Stimulated activated CD4-positive, alpha-beta T cell treated with anti-CD3 and anti-CD28 coated beads, Interleukin-4, amount 100 ng/mL, for 24 hours (primary cell): Measurements from ENCODE around the gene ALDH1B1.
"Not testable (repeated sequence)": the region's sequence is repeated elsewhere in the genome, so short reads cannot be mapped to it uniquely, and the experiment has no call there.

ENCODE experiments used
- DNase-seq: peaks from one replicate; pipeline ENCODE4 v3.0.0-alpha.2; 2020

ALDH1B1 gene

DNA sequence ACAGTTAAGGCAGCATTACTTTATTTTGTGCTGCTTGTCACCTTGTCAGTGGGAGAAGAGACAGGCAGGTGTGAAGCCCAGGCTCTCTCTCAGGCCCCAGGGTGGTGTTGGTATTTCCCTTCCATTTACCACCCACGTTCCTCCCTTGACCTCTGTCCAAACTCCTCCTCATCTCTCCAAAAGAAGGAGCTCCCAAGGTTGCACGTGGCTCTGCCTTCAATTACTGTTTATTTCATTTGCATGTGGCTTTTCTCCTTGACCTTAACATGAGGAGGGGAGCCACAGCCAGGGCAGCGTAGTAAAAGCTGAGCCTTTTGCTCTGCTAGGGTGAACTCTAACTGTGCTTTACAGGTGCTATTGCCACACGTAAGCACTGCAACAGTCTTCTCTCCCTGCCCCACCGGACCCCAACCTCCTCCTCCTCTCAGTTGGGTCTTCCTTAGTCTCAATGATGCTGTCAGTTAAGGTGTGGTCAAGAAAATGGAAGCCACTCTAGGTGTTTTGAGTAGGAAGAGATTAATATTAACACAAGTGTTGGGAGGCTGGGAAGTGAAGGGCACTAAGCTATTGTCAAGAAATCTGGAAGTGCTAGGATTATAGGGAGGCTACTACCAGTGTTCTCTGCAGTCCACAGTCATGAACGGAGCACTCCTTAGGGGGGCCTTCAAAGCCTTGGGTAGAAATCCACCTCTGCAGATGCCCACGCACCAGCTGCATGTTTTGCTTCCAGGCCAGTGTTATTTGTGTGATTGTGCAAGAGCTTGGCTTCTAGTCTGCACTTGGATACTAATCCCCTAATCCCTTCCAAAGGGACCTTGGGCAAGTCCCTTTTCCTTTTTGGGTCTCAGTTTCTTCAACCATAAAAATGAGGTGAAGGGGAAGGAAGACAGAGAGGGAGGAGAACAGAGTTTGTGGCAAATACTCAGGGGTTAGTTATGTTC lies 3.9 kb upstream of the ALDH1B1 start:
- DNase-seq = no peak

DNA sequence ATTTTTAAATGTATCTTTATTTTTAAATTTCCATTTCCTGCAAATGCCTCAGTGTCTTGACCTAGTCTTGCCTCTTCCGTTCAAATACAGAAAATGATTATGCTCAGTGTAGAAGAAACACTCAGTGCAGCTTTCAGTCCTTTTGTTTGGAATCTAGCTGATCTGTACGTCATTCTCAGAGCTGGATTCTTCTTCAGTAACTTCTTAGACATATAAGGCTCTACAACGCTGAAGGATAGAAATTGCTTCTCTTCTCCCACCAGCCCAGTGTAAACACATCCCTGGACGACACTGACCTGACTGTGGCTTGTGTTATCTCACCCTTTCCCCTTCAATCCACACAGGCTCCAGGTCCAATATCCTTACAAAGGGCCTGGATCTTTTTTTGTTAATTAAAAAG lies 3.2 kb upstream of the ALDH1B1 start:
- no peak for DNase-seq

DNA sequence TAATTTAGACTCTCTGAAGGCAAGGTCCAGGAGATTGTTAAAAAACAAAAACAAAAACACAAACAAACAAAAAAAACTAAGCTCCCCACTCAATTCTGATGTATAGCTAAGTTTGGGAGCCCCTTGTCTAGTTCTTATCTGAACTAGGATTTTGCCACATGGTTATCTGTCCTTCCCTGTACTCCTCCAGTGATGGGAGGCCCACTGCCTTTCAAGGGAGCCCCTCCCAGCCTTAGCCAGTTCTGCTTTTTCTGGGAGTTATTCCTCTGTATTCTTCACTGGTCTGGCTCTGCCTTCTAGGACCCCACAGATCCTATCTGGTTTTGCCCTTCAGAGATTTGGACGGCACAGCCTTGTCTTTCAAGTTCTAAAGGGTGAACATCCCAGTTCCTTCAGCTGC lies 2.1 kb upstream of the ALDH1B1 start:
- no peak for DNase-seq

DNA sequence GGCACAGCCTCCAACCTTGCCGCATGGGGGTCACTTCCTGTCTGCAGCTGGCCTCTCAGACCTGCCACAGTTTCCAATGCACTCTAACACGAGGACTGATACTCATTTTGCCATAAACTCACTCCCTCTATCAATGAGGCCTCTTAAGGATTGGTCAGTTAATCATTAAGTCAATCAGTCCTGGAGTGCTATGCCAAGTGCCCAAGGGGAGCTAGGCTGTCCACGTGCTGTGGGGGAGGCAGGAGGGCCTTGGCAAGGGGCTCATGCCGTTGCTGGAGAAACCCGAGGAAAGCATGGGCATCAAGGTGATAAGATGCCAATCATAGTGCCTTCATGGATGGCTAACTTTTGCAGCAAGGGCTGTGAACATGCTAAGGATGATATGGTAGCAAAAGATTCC lies 1.7 kb upstream of the ALDH1B1 start:
- no peak for DNase-seq

DNA sequence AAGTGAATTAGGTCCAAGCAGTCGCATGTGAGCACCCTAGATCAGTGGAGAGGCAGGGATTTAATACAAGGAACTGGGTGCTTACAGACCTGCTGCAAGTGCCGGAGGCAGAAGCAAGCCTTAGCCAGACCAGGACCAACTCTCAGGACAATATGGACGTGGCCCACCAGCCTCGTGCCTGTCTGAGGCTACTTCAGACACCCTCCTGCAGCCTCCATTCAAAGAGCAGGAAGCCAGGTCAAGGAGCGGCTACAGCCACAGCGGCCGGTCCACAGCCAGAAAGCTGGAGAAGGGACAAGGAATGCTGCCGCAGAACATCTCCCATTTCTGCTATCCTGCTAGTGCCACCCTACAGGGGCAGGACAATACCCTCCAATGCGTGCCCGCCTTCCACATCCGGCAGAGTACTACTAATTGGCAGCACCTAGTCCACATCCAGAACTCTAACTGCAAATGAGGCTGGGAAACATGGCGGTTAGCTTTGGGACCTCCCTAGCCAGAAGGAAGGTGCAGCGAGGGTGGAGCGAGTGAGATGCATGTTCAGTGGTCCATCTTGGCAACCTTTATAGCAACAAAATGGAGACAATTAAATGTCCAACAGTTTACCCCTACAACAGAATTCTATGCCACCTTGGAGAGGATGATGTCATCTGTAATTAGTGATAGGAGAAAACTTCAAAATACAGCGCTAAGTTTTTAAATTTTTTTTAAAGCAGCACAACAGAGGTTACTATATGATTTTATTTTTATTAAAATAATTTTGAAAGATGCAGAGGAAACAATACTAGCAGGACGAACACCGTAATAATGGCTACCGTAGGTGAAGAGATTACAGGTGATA lies 1.0 kb upstream of the ALDH1B1 start:
- no peak for DNase-seq

DNA sequence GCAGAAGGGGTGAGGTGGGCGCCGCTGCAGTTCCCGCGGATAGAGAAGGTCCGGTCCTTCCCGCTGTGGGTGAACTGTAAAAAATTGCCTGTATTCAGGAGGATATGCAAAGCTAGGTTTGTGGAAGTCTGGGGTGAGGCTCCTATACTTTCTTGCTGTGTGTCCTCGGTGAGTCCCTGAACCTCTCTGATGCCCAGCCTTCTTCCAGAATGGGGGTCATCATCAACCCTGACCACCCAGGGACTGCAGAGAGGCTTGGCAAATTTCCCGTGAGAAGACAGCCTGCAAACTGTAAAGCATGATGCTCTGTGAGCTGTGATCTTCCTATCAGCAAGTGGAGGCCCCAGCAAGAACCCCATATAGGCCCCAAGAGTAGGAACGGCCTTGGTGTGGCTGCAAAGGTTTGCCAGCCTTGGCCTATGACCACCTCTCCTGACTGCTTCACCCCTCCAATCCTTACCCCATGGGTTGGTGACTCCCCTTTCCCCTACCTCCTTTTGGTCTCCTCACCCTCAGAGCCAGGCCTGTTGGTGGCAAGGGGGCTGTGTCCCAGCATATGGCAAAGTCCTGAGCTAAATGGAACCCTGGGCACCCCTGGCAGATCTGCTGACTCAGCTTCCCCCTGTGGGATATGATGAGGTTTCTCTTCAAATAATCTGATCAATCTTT lies 760 bp downstream of the ALDH1B1 start:
- no peak for DNase-seq

DNA sequence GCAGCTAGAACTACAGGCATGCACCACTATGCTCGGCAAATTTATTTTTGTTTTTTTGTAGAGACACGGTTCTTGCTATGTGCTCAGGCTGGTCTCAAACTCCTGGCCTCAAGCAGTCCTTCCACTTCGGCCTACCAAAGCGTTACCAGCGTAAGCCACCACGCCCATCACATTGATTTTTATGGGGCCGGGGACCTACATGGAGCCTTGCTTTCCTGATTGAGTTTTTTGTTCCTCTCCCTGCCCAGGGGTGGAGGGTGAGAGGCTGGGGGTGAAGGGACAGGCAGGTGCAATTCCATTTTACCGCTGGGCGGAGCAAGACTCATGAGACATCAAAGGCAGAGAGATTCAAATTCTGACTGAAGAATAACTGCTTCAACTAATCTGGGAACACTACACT lies 1.9 kb downstream of the ALDH1B1 start:
- no peak for DNase-seq

DNA sequence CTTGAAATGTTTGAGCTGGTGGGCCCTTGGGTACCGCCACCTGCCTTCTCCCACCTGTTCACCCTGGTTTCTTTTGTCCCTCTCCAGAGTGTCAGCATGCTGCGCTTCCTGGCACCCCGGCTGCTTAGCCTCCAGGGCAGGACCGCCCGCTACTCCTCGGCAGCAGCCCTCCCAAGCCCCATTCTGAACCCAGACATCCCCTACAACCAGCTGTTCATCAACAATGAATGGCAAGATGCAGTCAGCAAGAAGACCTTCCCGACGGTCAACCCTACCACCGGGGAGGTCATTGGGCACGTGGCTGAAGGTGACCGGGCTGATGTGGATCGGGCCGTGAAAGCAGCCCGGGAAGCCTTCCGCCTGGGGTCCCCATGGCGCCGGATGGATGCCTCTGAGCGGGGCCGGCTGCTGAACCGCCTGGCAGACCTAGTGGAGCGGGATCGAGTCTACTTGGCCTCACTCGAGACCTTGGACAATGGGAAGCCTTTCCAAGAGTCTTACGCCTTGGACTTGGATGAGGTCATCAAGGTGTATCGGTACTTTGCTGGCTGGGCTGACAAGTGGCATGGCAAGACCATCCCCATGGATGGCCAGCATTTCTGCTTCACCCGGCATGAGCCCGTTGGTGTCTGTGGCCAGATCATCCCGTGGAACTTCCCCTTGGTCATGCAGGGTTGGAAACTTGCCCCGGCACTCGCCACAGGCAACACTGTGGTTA lies 3.3 kb downstream of the ALDH1B1 start:
- DNase-seq = no peak

DNA sequence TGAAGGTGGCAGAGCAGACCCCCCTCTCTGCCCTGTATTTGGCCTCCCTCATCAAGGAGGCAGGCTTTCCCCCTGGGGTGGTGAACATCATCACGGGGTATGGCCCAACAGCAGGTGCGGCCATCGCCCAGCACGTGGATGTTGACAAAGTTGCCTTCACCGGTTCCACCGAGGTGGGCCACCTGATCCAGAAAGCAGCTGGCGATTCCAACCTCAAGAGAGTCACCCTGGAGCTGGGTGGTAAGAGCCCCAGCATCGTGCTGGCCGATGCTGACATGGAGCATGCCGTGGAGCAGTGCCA lies 3.8 kb downstream of the ALDH1B1 start:
- no peak for DNase-seq

DNA sequence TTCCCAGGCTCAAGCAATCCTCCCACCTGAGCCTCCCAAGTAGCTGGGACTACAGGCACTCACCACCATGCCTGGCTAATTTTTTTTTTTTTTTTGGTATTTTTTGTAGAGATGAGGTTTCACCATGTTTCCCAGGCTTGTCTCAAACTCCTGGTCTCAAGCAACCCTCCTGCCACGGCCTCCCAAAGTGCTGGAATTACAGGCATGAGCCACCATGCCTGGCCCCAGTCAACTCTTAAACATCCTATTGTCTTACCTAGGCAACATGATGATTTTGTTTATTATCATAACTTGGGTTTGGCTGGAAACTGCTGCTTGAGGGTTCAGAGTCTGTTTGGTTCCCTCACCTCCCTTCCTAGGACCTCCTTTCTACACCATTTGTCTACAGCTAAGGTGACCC lies 6.7 kb downstream of the ALDH1B1 start:
- not testable (repeated sequence) for DNase-seq

DNA sequence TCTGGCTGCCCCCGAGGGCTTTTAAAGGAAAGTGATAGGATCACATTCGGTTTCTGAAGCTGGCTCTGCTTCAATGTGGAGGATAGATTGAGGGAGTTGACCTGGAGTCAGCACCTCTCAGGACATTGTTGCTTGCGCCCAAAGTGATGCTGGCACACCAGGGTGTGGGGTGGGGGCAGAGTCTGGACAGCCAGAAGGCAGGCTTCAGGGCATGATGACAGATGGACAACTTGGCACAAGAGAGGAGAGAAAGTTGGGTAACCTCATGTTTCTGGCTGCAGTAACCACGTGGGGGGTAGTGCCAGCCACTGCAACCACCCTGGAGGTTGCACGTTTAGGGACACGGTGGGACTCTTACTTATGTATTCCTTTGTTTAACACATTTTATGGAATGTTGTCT lies 9.5 kb downstream of the ALDH1B1 start:
- no peak for DNase-seq

DNA sequence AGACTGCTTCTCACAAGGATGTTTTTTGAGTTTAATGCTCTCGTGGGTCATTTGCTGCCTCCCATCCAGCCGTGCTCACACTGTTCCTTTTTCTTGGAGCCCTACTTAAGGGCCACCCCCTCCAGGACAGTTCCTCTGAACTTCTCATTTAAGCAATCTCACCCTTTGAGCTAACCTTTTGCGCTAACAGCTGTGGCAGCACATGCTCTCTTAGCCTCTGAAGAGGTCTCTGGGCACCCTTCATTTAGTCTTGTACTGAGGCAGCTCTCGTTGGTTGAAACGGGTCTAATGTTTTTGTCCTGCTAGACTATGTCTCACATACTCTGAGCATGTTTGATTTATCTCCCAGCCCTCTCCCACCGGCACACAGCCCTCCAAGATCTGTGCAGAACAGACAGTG lies 11.8 kb downstream of the ALDH1B1 start:
- DNase-seq = no peak

DNA sequence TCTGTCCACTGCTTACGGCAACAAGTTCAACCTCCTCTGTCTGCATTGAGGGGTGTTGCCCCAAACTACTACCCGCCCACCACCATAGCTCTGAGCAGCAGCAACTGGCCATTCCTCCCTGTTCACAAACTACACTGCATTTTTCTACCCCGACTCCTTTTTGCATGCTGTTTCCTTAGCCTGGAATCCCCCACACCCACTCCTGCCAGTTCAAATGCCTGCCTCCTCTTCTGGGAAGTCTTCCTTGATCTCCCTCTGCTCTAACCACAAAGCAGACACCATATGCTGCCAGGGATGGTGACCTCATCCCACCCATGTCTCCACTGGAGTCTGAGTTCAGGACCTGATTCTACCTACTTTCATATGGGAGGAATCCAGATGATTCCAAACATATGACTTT lies 13.3 kb downstream of the ALDH1B1 start:
- no peak for DNase-seq

DNA sequence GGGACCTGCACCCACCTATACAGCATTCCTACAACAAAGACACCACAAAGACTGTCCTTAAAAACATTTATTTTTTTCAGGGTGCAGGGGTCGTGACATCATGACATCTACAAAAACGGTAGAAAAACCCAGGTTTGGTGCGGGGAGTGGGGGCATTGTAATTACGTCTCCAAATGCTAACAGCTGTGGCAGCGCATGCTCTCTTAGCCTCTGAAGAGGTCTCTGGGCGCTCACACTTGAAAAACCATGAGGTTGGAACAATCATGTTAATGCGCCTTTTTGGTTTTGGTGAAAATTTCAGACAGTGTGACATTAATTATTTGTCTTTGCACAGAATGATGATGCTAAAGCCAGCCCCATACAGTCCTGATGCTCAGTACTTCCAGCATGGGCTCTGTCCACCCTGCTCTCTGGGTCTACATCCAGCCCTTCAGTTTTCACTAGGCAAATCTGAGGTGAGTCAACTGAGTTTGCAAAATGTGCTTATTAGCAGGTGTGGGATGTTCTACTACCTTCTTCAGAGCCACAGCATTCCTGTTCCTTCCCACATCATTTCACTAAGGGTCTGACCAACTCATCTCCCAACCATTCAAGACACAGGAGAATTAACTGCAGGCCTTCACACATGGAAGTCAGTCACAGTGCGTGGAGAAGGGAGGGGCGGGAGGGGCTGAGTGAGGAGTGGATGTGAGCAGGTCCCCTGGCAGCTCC lies 14.1 kb downstream of the ALDH1B1 start:
- DNase-seq = no peak

DNA sequence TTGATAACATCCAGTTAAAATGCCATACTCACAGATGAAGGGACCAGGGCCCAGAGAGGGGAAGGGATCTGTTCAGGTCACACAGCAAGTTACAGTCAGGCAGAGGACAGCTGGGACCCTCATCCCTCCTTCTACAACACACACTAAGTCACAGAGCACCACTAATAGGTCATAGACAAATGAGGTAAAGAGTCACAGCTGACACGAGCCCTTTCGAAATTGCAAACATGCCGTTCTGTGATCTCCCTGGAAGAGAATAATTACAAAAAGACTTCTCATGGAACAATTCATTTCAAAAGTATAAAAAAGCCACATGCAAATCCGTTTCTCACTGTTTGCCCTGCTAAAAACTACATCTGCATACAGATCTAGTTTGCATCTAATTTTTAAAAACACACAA lies 16.2 kb downstream of the ALDH1B1 start:
- no peak for DNase-seq

DNA sequence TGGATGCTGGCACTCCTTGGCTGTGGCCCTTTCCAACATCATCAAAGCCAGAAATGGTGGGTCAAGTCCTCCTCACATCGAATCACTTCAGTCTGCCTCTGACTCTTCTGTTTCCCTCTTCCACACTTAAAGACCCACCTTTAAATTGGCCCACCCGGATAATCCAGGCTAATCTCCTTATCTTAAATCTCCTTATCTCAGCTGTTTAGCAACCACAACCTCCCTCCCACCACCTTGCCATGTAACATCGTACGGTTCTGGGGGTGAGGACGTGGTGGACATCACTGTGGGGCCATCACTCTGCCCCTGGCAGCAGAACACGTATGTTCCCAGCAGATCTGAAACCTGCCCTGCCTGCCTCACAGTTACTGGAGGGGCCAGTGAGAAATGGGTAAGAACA lies 20.2 kb downstream of the ALDH1B1 start:
- DNase-seq = no peak

DNA sequence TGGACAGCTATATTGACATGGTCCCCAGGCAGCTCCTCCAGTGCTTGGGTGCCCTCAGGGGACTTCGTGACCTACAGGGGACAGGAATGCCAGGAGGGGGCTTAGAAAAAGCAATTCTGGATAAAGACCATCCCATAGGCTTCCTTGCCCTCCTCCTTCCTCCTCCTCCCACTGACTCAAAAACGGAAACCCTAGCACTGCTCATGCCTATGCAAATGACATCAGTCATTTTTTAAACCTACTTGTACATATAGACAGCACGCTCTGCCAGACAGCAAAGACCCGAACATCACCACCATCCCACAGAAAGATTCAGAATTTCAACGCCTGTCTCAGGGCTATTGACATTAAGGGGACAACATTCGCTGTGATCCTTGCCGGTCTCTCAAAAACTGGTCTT lies 20.8 kb downstream of the ALDH1B1 start:
- no peak for DNase-seq

DNA sequence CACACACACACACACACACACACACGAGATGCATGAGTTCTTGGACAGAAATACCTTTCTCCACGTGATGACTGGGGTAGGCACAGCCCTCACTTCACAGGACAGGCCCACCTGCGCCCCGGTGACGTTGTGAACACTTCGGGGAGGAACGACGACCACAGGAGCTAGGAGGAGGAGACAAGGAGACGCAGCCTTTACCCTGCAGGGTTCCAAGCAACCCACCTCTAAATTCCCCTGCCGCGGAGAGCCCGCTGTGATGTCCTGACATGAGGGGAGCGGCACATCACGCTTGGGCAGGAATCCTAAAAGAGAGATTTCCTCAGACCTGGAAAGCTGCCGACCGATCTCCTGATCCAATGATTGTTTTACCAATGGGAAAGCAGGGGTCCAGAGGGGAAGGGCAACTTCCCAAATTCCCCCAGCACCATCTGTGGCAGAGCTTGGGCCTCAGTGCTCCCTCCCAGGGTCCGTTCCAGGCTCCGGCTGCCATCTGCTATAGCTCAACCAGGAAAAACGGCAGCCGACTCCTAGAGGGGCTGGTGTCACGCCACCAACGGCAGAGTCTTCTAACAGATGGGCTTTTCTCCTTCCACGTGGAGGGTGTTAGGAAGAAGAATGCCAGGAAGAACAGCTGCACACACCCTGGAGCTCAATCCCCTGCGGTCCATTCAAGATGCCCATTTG lies 21.7 kb downstream of the ALDH1B1 start:
- no peak for DNase-seq

DNA sequence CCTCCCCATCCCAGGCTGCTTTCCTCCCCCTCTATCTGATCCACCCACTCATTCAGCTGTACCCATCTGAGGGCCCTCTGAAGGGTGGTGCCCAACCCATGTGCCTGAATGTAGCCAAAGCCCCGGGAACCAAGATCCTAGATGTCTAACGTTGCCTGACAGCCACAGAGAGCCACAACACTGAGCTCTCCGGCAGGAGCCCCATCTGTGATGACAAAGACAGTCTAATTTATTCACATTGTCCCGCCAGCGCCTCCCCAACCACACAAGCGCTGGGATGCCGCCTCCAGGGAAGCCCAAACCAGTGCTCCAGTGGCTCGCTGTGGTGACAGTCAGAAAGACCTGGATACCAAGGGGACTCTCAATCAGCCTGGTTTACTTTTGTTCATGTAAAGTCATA lies 23.4 kb downstream of the ALDH1B1 start:
- DNase-seq = no peak

DNA sequence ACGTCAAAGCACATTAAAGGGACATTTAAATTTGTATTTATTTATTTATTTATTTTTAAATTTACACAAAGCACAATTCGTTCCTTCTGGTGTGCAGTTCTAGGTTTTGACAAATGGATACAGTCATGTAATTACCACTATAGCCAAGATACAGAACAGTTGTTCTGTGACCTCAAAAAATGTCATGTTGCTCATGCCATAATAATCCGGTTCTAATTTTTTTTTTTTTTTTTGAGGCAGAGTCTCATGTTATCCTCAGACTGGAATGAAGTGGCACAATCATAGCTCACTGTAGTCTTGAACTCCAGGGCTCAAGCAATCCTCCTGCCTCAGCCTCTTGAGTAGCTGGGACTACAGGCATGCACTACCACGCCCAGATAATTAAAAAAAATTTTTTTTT lies 24.0 kb downstream of the ALDH1B1 start:
- no peak for DNase-seq

DNA sequence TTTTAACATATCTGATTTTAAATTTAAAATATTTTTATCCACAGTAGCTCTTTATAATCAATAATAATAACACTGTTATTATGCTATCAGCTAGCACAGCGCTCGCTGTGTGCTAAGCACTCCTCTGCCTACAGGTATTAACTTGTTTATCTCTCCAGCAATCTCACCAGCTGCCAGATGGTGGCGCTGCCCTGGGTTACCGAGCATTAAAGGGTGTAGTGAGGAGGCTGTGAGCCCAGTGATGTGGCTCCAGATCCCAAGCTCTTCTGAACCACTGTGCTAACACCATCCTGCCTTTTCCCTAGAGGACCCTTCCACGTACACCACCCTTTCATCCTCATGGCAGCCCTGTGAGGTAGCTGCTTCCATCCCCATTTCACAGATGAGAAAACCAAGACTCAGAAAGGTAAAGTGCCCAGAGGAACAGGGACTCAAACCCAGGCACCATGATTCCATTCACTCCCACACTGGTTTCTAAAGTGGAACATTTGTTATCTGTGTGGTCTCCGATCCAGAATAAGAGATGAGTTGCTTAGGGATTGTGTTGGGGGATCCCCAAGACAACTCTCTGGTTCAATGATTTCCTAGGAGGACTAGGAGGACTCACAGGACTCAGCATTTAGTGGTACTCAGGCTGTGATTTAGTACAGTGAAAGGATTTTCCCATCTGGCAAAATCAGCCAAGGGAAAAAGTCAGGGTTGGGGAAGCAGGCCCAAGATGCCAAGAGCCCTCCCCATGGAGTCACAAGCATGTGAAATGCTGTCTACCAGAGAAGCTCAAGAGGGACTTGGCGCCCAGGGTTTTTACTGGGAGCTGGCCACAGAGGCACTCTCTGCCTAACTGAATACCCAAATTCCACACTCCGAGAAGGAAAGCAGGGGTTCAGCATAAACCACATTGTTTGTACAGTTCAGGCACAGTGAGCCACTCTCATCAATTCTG lies 24.8 kb downstream of the ALDH1B1 start:
- DNase-seq = peak; percentile 25
